HEK293 (cell line): ENCODE results near the gene SLC19A2.

Experiments used
- CTCF ChIA-PET: fragments of 350-600 bp; formaldehyde crosslinking; extraction: SDS; loops from one replicate; lab custom pipeline; 2021; ENCODE audit warnings: antibody characterized with exemption; lab: Yijun Ruan, JAX
- POLR2A ChIA-PET: fragments of 300-600 bp; formaldehyde crosslinking; extraction: SDS; loops from one replicate; lab custom pipeline; 2020; ENCODE audit warnings: antibody characterized with exemption, inconsistent platforms; lab: Yijun Ruan, JAX
- H3K27ac ChIP-seq: fragments of 200-500 bp; sonication (Bioruptor generic); 2 replicates; pipeline ENCODE4 v1.5.1; 2014; ENCODE audit warnings: low read depth, low read length, control low read depth, inconsistent platforms; ENCODE audit errors: extremely low read depth
- H3K36me3 ChIP-seq, 2 experiments: fragments of 200-500 bp in 1 of 2; sonication (Bioruptor generic) in 1 of 2; 1 replicate in 1 of 2; 2 replicates in 1 of 2; pipeline ENCODE4 v1.5.1; 2014 to 2017; ENCODE audit warnings: inconsistent platforms in 2 of 2, low read length in 2 of 2; ENCODE audit not compliant: control insufficient read depth in 2 of 2, insufficient read depth in 1 of 2
- H3K4me1 ChIP-seq: fragments of 200-500 bp; sonication (Bioruptor generic); 2 replicates; pipeline ENCODE4 v1.5.1; 2014; ENCODE audit warnings: mild to moderate bottlenecking, low read length, inconsistent platforms; ENCODE audit not compliant: control insufficient read depth, insufficient read depth
- H3K4me3 ChIP-seq: 2 replicates; pipeline ENCODE4 v1.5.1; 2011; ENCODE audit warnings: low read depth, mild to moderate bottlenecking, control low read depth, low read length, moderate library complexity
- H3K9me3 ChIP-seq: fragments of 200-500 bp; sonication (Bioruptor generic); 2 replicates; pipeline ENCODE4 v1.5.1; 2014; ENCODE audit warnings: low read depth, low read length, inconsistent platforms; ENCODE audit not compliant: control insufficient read depth, insufficient read depth
- EGR2 ChIP-seq: fragments of 450-650 bp; formaldehyde crosslinking; IDR thresholded peaks from 2 replicates; pipeline ENCODE4 v1.5.1; 2016; ENCODE audit warnings: low read depth, missing biosample characterization, missing genetic modification characterization
- FEZF1 ChIP-seq: fragments of 450-650 bp; formaldehyde crosslinking; IDR thresholded peaks from 2 replicates; pipeline ENCODE4 v1.5.1; 2016; ENCODE audit warnings: missing biosample characterization, missing genetic modification characterization
- KLF1 ChIP-seq: fragments of 450-650 bp; formaldehyde crosslinking; IDR thresholded peaks from 2 replicates; pipeline ENCODE4 v1.5.1; 2016; ENCODE audit warnings: missing biosample characterization, missing genetic modification characterization
- PRDM6 ChIP-seq: fragments of 450-650 bp; formaldehyde crosslinking; IDR thresholded peaks from 2 replicates; pipeline ENCODE4 v1.5.1; 2017; ENCODE audit warnings: missing biosample characterization, missing genetic modification characterization
- REST ChIP-seq: fragments of 450-650 bp; formaldehyde crosslinking; IDR thresholded peaks from 2 replicates; pipeline ENCODE4 v1.5.1; 2016; ENCODE audit warnings: missing biosample characterization, missing genetic modification characterization
- ZBTB21 ChIP-seq: fragments of 450-650 bp; formaldehyde crosslinking; IDR thresholded peaks from 2 replicates; pipeline ENCODE4 v1.5.1; 2017; ENCODE audit warnings: missing biosample characterization, missing genetic modification characterization
- ZBTB48 ChIP-seq: fragments of 450-650 bp; formaldehyde crosslinking; IDR thresholded peaks from 2 replicates; pipeline ENCODE4 v1.5.1; 2016; ENCODE audit warnings: missing biosample characterization, missing genetic modification characterization
- ZBTB8A ChIP-seq: fragments of 450-650 bp; formaldehyde crosslinking; IDR thresholded peaks from 2 replicates; pipeline ENCODE4 v1.5.1; 2016; ENCODE audit warnings: missing biosample characterization, missing genetic modification characterization
- ZFP69B ChIP-seq: fragments of 450-650 bp; formaldehyde crosslinking; IDR thresholded peaks from 2 replicates; pipeline ENCODE4 v1.5.1; 2016; ENCODE audit warnings: missing biosample characterization, missing genetic modification characterization
- ZNF112 ChIP-seq: fragments of 450-650 bp; formaldehyde crosslinking; IDR thresholded peaks from 2 replicates; pipeline ENCODE4 v1.5.0; 2017; ENCODE audit warnings: missing biosample characterization, missing genetic modification characterization
- ZNF157 ChIP-seq: fragments of 450-650 bp; formaldehyde crosslinking; IDR thresholded peaks from 2 replicates; pipeline ENCODE4 v1.5.1; 2016; ENCODE audit warnings: missing biosample characterization, missing genetic modification characterization
- ZNF174 ChIP-seq: fragments of 450-650 bp; formaldehyde crosslinking; IDR thresholded peaks from 2 replicates; pipeline ENCODE4 v1.5.0; 2017; ENCODE audit warnings: missing biosample characterization, mild to moderate bottlenecking, missing genetic modification characterization
- ZNF175 ChIP-seq: fragments of 450-650 bp; formaldehyde crosslinking; IDR thresholded peaks from 2 replicates; pipeline ENCODE4 v1.5.1; 2016; ENCODE audit warnings: missing biosample characterization, missing genetic modification characterization
- ZNF223 ChIP-seq: fragments of 450-650 bp; formaldehyde crosslinking; IDR thresholded peaks from 2 replicates; pipeline ENCODE4 v1.5.1; 2016; ENCODE audit warnings: missing biosample characterization, missing genetic modification characterization
- ZNF335 ChIP-seq: fragments of 450-650 bp; formaldehyde crosslinking; conservative IDR thresholded peaks from 2 replicates; pipeline ENCODE4 v1.5.1; 2016; ENCODE audit warnings: missing biosample characterization, missing genetic modification characterization
- ZNF341 ChIP-seq: fragments of 450-650 bp; formaldehyde crosslinking; IDR thresholded peaks from 2 replicates; pipeline ENCODE4; 2016; ENCODE audit warnings: low read depth, missing biosample characterization, missing genetic modification characterization
- ZNF354C ChIP-seq: fragments of 450-650 bp; formaldehyde crosslinking; IDR thresholded peaks from 2 replicates; pipeline ENCODE4 v1.5.1; 2016; ENCODE audit warnings: missing biosample characterization, missing genetic modification characterization, low read depth, borderline replicate concordance
- ZNF366 ChIP-seq: fragments of 450-650 bp; formaldehyde crosslinking; conservative IDR thresholded peaks from 2 replicates; pipeline ENCODE4 v1.5.1; 2016; ENCODE audit warnings: missing biosample characterization, missing genetic modification characterization
- ZNF521 ChIP-seq: fragments of 450-650 bp; formaldehyde crosslinking; IDR thresholded peaks from 2 replicates; pipeline ENCODE4 v1.5.1; 2017; ENCODE audit warnings: missing biosample characterization, mild to moderate bottlenecking, missing genetic modification characterization
- ZNF544 ChIP-seq: fragments of 450-650 bp; formaldehyde crosslinking; IDR thresholded peaks from 2 replicates; pipeline ENCODE4 v1.5.0; 2017; ENCODE audit warnings: missing biosample characterization, missing genetic modification characterization
- ZNF560 ChIP-seq: fragments of 450-650 bp; formaldehyde crosslinking; IDR thresholded peaks from 2 replicates; pipeline ENCODE4 v1.5.1; 2017; ENCODE audit warnings: missing biosample characterization, missing genetic modification characterization, borderline replicate concordance
- ZNF777 ChIP-seq: fragments of 450-650 bp; formaldehyde crosslinking; IDR thresholded peaks from 2 replicates; pipeline ENCODE4 v1.5.1; 2017; ENCODE audit warnings: missing biosample characterization, missing genetic modification characterization, borderline replicate concordance
- TF ChIP-seq, protein P1 (sequence below): fragments of 450-650 bp; formaldehyde crosslinking; IDR thresholded peaks from 2 replicates; pipeline ENCODE4 v1.5.1; 2016; ENCODE audit warnings: missing biosample characterization, missing genetic modification characterization

The SLC19A2 gene

GRCh38 chr1:169523904-169524303, 38.2 kb upstream of the SLC19A2 start:
- H3K4me1 ChIP-seq = no peaks in the 10 kb centered on the region
- ChIA-PET POLR2A (no interaction called here), CTCF (no interaction called here)
- no peak for TF ChIP-seq ZBTB8A (tag by site-specific recombination)
- TF ChIP-seq ZNF354C (tag by site-specific recombination) = no peak
- TF ChIP-seq ZBTB48 (tag by site-specific recombination) = no peak
- TF ChIP-seq ZFP69B (tag by site-specific recombination) = no peak
- TF ChIP-seq ZNF521 (tag by site-specific recombination) = no peak
- no peak for TF ChIP-seq EGR2 (tag by site-specific recombination)
- no peak for TF ChIP-seq ZNF157 (tag by site-specific recombination)
- no peak for TF ChIP-seq ZNF366
- no peak for TF ChIP-seq ZNF341 (tag by site-specific recombination)
- TF ChIP-seq ZNF335 = no peak
- no peak for TF ChIP-seq FEZF1
- TF ChIP-seq KLF1 = no peak
- TF ChIP-seq ZNF223 = no peak
- no peak overlapping the region for H3K27ac ChIP-seq
- H3K4me3 ChIP-seq = no peak overlapping the region
- H3K9me3 ChIP-seq = no peaks in the 10 kb centered on the region
- no peaks in the 10 kb centered on the region for H3K36me3 ChIP-seq

GRCh38 chr1:169521226-169521625, 35.5 kb upstream of the SLC19A2 start:
- no peaks in the 10 kb centered on the region for H3K36me3 ChIP-seq
- H3K4me3 ChIP-seq = no peak overlapping the region
- TF ChIP-seq ZNF777 (tag by site-specific recombination) = no peak
- TF ChIP-seq, protein P1, sequence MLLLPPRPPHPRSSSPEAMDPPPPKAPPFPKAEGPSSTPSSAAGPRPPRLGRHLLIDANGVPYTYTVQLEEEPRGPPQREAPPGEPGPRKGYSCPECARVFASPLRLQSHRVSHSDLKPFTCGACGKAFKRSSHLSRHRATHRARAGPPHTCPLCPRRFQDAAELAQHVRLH (tag by site-specific recombination) = no peak
- no peak for TF ChIP-seq ZNF112 (tag by site-specific recombination)
- TF ChIP-seq ZNF544 (tag by site-specific recombination) = no peak
- TF ChIP-seq ZNF354C (tag by site-specific recombination) = no peak
- TF ChIP-seq ZNF175 = no peak
- no peak for TF ChIP-seq ZBTB21 (tag by site-specific recombination)
- TF ChIP-seq ZNF174 (tag by site-specific recombination) = no peak
- no peak for TF ChIP-seq ZNF560 (tag by site-specific recombination)
- H3K9me3 ChIP-seq = no peaks in the 10 kb centered on the region
- ChIA-PET POLR2A (no interaction called here), CTCF (interaction anchor here (0.7 kb wide), 1 partner anchor 1135 kb away, joined by 3 read pairs; no protein-coding TSS in a partner anchor)
- H3K27ac ChIP-seq = no peak overlapping the region
- H3K4me1 ChIP-seq = no peaks in the 10 kb centered on the region

DNA sequence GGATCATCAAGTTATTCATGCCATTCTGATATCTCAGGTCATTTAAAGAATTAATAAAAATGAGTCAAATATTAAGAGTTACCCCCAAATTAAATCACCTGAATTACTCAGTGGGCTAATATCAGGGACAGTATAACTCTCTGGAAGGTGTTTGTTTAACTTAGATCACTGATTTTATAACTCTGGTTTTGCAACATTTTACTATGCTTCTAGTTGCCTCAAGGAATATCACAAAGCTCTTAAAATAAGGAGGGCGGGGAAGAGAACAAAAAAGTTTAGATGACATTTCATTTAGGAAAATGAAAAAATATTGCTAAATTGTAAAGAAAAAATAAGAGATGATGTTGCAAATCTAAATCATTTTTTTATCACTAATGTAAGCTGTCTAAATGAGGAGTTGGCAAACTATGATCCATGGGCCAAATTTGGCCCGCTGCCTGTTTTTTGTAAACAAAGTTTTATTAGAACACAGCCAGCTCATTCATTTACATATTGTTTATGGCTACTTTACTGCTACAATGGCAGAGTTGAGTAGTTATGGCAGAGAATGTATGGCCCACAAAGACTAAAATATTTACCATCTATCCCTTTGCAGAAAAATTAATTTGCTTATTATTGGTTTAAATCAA, 31.9 kb upstream of the SLC19A2 start:
- ChIA-PET POLR2A (no interaction called here), CTCF (interaction anchor here (0.7 to 1.2 kb wide), 2 partner anchors 10 to 12 kb away, joined by 3 to 4 read pairs; no protein-coding TSS in a partner anchor)
- TF ChIP-seq REST (tag by site-specific recombination) (no peak), PRDM6 (0 out of 2 replicates have a peak, but pooled peaks have one; percentile 6)
- Histone ChIP-seq H3K36me3 (no peaks in the 10 kb centered on the region), H3K9me3 (no peaks in the 10 kb centered on the region), H3K4me1 (no peaks in the 10 kb centered on the region), H3K4me3 (no peak overlapping the region), H3K27ac (no peak overlapping the region)
